RCC 7860 (cell line): ENCODE results near the gene ATXN3L.
"Not testable (repeated sequence)": the region's sequence is repeated elsewhere in the genome, so short reads cannot be mapped to it uniquely, and the experiment has no call there.

Experiments
- DNase-seq: peaks from one replicate; pipeline ENCODE4 v3.0.0-alpha.2; 2015; ENCODE audit warnings: low spot score
- FAIRE-seq: peaks from 2 replicates; lab custom pipeline; 2012; peaks lifted over from hg19 to GRCh38; lab: Jason Lieb, UNC

The ATXN3L gene

GRCh38 chrX:13309631-13310030 is 10.2 kb downstream of the ATXN3L start:
- DNase-seq (no peak), FAIRE-seq (no peak)

- FAIRE-seq (no peak), DNase-seq (no peak)
Measured at GRCh38 chrX:13307041-13307440, 12.8 kb downstream of the ATXN3L start.

GRCh38 chrX:13305108-13305507 is 14.7 kb downstream of the ATXN3L start:
- FAIRE-seq (no peak), DNase-seq (no peak)

- DNase-seq (no peak), FAIRE-seq (no peak)
Measured at GRCh38 chrX:13304052-13304451, 15.8 kb downstream of the ATXN3L start.

GRCh38 chrX:13303248-13303647 is 16.6 kb downstream of the ATXN3L start:
- DNase-seq, FAIRE-seq: not testable (repeated sequence)

- FAIRE-seq (no peak), DNase-seq (no peak)
Measured at GRCh38 chrX:13298836-13299235, 21.0 kb downstream of the ATXN3L start.

GRCh38 chrX:13295841-13296240 is 24.0 kb downstream of the ATXN3L start:
- FAIRE-seq (no peak), DNase-seq (no peak)

GRCh38 chrX:13293700-13294099 is 26.2 kb downstream of the ATXN3L start:
- FAIRE-seq (no peak), DNase-seq (no peak)

- FAIRE-seq (no peak), DNase-seq (no peak)
Measured at GRCh38 chrX:13290891-13291614, 28.8 kb downstream of the ATXN3L start.

GRCh38 chrX:13288671-13289070 is 31.2 kb downstream of the ATXN3L start:
- no peak for DNase-seq
- FAIRE-seq = no peak

- DNase-seq (peak; percentile 47), FAIRE-seq (peak; percentile 82)
Measured at GRCh38 chrX:13287816-13288215, 32.0 kb downstream of the ATXN3L start.

- no peak for FAIRE-seq
- no peak for DNase-seq
Measured at GRCh38 chrX:13285693-13286092, 34.2 kb downstream of the ATXN3L start.

- FAIRE-seq (no peak), DNase-seq (no peak)
Measured at GRCh38 chrX:13285229-13285628, 34.6 kb downstream of the ATXN3L start.

- no peak for DNase-seq
- no peak for FAIRE-seq
Measured at GRCh38 chrX:13284570-13284969, 35.3 kb downstream of the ATXN3L start.

GRCh38 chrX:13283950-13284546 is 35.8 kb downstream of the ATXN3L start:
- FAIRE-seq (peak; percentile 92), DNase-seq (peak; percentile 69)

- DNase-seq (peak; percentile 44), FAIRE-seq (no peak)
Measured at GRCh38 chrX:13283512-13283911, 36.3 kb downstream of the ATXN3L start.

GRCh38 chrX:13281289-13281688 is 38.6 kb downstream of the ATXN3L start:
- no peak for DNase-seq
- FAIRE-seq = no peak

GRCh38 chrX:13279279-13280018 is 40.4 kb downstream of the ATXN3L start:
- DNase-seq (no peak), FAIRE-seq (no peak)

GRCh38 chrX:13277539-13277938 is 42.3 kb downstream of the ATXN3L start:
- FAIRE-seq = no peak
- no peak for DNase-seq

GRCh38 chrX:13276991-13277390 is 42.9 kb downstream of the ATXN3L start:
- FAIRE-seq (no peak), DNase-seq (no peak)

- DNase-seq = no peak
- FAIRE-seq = no peak
Measured at GRCh38 chrX:13275031-13275430, 44.8 kb downstream of the ATXN3L start.

- DNase-seq = no peak
Measured at GRCh38 chrX:13272426-13272825, 47.4 kb downstream of the ATXN3L start.

More at GRCh38 chrX:13272426-13272825, 47.4 kb downstream of the ATXN3L start:
- FAIRE-seq = no peak
